ENCODE data around the gene IRF6. TPM values are rescaled to one million over a fixed set of nuclear protein-coding genes. Genes with fewer than 3 reads are reported as not detected.
A peak's percentile ranks its signal among the peaks of the same experiment; 100 is the strongest.

The IRF6 gene
- total RNA-seq, 1 experiment from 2014 or later = 0.47 TPM

DNA sequence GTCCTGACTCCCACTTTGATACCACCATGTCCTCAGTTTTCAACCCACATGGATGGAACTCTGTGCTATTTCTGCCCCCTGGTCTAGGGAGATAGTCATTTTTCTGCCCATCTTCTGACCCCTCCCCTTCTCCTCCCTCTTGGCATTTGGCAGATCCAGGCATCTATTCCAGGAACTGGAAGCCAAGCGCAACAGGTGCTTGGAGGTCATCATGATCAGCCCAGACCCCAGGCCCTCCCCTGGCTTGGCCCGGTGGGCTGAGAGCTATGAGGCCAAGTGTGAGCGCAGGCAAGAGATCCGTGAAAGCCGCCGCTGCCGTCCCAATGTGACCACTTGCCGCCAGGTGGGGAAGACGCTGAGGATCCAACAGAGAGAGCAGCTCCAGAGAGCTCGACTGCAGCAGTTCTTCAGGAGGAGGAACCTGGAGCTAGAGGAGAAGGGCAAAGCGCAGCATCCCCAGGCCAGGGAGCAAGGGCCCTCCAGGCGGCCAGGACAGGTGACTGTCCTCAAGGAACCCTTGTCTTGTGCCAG, 46.0 kb downstream of the IRF6 start:
- DNase-seq (ENCODE audit: low read depth) = no peak

DNA sequence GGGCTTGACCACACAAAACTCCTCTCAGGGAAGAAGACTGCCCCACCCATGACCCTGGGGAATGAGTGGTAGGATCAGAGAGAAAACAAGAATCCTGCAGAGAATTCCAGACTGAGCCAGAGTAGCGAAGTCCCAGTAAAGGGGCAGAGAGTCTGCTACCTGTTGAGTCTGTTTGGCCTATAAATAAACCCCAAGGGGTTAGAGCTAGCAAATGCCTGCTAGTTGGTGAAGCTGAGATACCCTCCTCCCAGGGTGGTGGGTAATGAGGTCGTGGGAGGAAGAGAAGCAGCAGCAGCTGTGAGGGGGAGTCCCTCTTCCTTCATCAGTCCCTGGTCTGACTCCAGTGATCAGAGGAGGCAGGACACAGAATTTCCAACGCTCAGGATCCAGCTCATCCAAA, 47.5 kb downstream of the IRF6 start:
- no peak for DNase-seq (ENCODE audit: low read depth)

DNA sequence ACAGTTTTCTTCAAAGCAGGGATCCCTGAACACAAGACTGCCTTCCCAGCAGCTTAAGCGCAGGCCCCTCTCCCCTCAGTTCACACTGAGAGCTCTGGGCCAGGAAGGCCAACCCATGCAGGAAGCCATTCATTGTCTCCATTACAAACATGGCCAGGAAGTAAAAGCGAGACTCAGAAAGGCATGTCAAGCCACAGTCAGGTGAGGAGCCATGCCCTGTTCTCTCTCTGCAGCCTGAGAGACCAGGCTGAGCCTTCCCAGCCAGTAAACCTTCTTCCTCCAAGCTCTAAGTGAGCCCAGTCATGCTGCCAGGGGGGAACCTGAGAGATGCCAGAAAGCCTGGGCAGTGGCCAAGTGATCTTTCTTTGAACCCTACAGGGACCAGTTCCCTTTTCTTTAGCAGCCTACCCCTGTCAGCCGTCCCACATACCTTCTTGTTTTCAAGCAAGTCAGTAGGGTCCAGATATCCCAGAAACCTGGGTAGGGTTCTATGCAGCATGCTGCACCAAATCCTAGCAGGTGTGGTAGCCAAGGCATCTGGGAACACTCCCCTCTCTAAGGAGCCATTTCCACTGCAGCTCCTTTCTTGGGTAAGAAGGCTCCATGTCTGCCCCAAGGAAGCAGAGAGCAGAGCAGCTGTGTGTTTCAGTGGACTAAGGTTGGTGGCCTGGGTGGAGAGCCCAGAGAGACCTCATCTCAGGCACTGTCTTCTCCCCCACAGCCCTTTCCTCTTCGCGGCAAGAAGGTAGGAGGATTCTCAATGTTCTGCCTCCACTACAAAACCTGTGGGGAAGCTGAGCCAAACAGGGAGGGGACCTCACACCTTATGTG, 49.1 kb downstream of the IRF6 start:
- no peak for DNase-seq (ENCODE audit: low read depth)

DNA sequence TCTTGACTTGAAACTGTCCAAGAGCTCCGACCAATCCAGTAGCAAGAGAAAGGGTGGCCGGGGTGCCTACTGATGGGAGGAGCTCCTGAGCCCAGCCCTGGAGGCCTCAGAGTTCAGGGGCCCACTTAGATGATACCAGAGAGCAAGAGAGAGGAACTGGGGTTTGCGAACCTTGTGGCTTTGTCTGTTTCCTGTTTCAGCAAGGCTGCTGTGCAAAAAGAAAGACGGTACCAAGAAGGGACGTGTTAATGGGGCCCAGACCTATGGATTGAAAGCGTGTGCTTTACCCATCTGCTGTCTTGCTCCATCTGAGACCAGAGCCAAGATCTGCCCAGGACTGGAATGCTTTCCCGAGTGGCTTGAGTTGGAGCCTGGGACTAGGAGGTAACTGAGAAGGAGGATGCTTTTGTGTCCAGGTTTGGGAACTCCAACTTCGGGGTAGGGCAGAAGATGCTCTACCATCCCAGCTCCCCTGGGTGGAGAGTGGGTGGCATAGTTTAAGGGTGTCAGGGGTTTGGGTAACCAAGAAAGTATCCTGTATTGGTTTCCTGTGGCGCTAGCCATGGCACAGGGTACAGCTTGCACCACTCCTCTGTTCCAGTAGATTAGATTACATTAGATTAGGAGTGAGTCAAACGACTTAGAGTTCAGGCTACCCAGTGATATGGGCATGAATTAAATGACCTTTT, 49.9 kb downstream of the IRF6 start, which contains the start of gene TRAF3IP3:
Gene TRAF3IP3, plus strand, starts transcription at position 128 of the 689 bp plus-strand sequence. CDS start 3,987 bp downstream, outside the sequence.
- DNase-seq (ENCODE audit: low read depth) = peak; percentile 4

DNA sequence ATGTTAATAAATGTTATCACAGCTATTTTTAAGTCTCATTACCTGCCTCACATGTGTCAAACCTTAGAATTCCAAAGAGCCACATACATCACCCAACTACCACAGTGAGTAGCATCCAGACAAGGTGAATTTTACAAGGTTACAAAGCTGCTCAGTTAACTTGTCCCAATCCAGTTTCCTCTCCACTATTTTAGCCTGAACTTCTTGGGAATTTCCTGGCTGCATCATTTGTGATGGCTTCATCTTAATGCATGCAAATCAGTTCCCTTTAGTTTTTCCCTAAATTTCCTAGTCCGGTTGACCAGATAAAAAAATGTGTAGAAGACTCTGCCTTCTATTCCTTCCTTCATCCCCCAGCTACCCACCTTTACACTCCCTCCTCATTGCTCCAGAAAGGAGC, 50.7 kb downstream of the IRF6 start:
- DNase-seq (ENCODE audit: low read depth) = no peak

DNA sequence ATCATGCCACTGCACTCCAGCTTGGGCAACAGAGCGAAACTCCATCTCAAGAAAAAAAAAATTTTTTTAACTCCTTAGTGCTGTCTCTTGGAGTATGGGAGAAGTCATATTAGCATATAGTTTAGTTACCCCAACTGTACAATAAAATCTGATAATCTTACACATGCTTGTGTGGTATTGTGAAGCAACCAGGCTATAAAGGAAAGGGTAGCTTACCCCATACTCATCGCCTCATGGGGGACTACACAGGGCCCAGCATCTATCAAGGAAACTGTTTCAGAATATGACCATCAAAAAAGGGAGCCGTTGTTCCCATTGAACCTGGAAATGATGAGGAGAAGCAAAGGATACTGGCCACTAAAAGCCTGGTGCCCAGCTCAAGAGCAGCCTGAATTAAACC, 53.1 kb downstream of the IRF6 start:
- no peak for DNase-seq (ENCODE audit: low read depth)

DNA sequence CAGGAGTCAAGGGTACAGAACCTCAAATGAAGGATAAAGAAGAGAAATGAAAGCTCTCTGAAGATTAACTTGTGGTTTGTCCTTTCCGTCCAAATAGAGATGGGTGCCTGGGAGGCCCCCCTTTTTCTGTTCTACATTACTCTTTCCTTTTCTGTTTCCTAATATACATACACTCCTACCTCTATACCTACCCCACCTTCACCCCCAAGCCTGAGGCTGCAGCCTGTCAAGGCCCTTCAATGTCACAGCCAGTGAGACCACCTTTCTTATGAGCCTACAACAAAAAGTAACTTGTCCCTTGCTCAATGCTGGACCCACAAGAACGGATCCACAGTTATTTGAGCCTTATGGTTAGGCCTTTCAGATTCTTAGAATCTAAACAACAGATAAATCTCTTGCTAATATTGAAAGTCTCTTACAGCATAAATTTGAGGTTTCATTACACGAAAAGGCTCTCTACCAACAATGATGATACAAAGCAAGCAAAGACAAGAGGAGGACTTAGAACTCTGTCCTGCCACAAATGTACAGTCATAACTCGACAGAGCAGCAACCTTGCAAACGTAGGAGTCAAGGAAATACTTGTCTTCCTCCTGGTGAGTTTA, 54.2 kb downstream of the IRF6 start:
- no peak for DNase-seq (ENCODE audit: low read depth)

DNA sequence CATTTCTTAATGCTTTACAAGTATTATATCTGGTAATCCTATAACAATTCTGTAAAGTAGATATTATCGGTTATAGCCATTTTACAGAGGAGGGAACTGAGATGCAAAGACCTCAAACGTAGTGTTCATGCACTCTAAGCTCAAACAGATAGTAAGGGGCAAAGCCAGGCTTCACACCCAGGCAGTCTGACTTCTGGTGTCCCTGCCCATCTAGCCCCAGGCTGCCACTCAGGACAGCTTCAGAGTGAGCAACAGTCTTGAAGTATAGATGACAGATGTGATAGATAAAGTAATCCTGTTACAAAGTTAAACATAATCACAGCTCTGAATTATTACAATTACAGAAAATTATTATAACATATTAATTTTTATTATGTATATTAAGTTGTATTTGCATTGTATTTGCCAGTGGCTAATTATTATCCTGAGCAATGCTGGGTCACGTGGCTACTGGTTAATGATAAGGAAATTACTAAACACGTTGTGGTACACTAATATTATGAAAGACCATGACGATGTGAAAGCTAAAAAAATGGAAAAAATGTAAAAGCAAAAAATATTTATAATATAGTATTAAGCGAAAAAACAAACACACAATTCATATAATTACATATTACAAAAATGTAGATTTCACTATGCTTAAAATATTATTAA, 56.1 kb downstream of the IRF6 start:
- DNase-seq (ENCODE audit: low read depth) = no peak

DNA sequence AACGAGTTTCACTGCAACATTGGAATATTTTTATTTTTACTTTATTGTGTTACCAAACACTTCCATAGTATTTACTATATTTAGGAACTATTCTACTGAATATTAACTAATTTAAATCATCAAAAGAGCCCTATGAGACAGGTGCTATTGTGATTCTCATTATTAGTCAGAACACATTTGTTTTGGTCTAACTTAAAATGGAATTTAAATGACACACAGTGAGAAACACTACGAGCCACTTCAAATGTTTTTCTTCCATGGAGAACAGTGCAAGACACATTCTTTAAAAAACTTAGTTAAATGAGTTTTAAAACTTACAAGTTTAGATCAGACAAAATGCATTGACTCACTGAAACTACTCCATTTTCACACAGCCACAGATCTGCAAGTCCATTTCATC, 56.7 kb downstream of the IRF6 start:
- DNase-seq (ENCODE audit: low read depth) = no peak

DNA sequence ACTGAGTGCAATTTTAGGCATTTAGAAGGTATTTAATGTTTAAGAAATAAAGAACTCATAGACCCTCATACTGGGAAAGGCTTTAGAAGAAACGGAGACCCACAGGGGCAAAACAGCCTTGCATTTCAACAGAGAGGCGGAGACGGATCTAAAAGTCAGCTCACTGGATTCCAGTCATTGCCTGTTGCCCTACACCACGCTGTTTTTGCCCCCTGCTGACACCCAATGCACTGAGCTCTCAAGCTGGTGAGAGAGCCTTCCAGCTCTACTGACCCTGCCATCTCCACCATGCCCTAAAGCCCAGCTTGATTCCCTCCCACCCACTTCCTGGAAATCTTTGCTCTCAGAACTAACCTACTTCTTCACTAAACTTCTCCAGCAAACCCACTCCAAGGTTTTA, 57.3 kb downstream of the IRF6 start:
- DNase-seq (ENCODE audit: low read depth) = no peak

DNA sequence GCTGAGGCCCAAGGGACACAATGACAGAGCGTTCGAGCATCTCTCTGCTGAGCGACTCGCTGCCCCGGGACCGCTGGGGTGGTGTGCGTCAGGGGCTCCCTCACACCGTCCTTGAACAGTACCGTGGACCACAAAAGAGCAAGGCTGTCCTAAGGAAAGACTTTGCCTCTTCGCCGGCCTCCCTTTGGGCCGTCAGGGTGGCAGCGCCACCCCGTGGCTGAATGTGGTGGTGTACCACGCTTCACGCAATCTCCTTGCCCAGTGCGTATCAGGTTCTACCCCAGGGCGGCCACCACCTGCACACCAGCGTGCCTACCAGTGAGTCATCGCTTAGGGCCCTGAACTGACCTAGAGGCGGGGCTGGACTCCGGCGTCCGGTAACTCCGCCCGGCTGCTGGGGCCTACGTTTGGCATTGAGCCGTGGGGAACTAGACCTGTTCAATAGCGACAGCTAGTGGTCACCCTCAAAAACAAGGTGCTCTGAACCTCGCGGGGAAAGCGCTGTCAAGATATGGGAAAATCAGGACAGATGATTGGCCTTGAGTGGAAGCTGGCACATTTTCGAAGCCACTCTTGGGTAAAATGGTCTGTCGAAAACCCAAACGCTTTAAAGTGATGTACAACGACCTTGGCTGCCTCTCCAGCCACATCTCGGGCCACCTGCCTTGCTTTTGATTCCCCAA, 58.2 kb downstream of the IRF6 start:
- peak; percentile 98 for DNase-seq (ENCODE audit: low read depth)

DNA sequence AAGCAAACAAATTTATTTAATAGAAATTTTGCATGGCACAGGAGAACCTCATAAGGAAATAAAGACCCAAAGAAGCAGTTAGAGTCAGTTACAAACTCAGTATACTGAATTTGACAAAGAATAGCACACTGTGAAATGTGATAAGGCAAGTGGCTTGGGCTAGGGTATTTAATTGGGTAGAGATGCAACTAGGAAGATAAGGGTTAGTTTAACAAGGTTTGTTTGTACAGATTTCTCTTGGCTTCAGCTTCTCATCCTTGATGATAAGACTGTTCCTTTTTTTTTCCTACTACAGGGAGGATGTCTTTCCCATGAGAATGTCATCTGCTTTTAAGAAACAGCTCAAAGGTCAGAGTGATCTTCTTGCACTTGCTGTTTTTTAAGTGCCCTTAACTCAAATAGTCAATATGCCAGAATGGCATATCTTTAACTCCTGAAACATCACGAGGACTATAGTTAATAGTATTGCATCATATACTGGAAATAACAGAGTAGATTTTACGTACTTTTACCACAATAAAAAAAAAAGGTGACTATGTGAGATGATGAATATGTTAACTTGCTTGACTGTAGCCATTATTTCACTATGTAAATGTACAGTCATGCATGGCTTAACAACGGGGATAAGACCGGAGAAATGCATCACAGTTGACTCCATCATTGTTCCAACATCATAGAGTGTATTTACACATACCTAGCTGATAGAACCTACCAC, 59.3 kb downstream of the IRF6 start:
- no peak for DNase-seq (ENCODE audit: low read depth)

DNA sequence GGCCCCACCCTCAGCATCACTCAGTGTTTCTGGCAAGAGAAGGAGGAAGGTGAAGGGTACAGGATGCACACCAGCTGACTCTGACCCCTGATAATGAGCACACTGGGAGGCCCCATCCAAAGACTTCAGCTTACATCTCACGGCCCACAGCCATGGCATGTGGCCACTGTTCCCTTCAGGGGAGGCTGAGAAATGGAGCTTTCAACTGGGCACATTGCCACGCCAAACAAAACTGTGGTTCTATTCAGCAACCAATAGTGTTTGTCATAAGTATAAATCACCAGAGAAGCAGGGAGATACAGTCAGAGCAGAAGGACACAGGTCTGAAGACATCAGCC, 62.8 kb downstream of the IRF6 start:
- peak; percentile 81 for DNase-seq (ENCODE audit: low read depth)

DNA sequence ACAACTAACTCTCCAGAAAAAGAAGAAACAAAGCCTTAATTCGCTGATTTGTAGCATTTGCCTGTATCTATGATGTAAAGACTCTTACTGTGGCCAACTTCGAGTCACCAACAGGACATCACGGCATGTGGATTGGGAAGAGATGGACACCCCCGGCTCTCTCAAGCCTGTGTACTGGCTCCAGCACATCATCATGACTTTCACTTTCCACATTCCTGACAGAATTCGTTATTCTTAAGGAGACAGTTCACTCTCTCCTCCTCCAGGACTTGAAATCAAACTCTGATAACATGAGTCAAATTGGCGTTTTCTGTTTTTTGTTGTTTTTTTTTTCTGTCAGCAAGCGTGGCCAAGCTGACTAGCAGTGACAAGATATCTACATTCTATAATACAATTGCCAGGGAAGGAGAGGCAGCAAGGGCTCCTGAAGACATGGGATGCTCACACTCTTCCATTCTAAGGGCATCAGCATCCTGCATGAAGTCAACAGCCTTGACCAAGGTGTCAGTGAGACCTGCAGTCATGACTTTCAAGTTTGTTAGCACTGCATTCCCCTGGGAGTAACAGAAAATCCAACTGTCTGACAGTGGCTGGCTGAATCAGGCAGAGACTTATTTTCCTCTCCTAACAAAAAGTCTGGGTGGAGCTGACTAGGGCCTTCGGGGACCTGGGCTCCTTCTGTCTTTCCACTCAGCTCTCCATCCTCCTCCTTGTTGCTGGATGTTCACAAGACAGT, 63.4 kb downstream of the IRF6 start:
- peak; percentile 25 for DNase-seq (ENCODE audit: low read depth)

DNA sequence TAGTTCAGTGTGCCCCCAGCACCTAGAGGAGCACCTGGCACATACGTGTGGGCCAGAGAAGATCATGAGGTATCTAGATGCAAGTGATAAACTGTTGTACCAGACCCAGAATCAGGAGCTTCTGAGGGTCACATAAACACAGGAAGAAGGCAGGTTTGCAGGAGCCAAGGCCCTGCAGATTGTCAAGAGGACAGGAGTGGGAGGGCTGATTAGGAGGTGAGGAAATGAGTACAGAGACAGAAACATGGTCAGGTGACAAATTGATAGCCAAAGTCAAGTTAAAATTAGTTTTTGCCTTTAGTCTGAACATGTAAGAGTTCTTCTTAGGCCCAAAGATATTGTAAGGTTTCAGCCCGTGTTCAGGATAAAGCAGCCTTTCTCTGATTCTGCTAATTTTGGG, 64.1 kb downstream of the IRF6 start:
- no peak for DNase-seq (ENCODE audit: low read depth)

DNA sequence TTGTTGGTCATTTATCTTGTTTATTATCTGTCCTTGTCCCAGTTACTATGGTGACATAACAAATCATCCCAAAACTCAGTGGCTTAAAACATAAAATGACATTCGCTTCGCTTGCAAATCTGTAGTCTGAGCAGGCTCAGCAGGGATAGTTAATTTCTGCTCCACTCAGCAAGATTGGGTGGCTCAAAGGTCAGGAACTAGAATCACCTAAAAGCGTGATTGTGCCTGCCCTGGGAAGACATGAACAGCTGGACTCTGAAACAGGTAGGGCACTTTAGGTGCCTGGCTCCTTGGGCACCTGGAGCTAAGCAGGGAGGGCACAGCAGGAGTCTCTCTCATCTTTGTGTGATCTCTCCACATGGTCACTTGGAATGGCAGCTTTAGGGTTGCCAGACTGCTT, 64.7 kb downstream of the IRF6 start:
- no peak for DNase-seq (ENCODE audit: low read depth)

DNA sequence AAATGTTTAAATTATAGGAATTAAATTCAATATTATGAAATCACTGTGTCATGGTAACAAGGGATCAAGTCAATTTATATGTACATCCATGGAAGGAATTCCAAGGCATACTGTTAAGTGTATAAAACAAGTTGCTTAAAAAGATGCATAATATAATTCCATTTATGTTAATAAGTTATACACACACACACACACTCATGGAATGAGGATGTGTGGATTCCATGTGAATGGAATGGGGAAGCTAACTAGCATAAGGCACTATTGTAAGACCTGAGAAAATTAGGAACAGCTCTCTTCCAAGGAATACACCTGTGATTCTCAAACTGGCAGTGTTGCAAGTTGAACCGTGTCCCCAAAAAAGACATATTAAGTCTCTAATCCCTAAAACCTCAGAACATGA, 67.7 kb downstream of the IRF6 start:
- DNase-seq (ENCODE audit: low read depth) = no peak

DNA sequence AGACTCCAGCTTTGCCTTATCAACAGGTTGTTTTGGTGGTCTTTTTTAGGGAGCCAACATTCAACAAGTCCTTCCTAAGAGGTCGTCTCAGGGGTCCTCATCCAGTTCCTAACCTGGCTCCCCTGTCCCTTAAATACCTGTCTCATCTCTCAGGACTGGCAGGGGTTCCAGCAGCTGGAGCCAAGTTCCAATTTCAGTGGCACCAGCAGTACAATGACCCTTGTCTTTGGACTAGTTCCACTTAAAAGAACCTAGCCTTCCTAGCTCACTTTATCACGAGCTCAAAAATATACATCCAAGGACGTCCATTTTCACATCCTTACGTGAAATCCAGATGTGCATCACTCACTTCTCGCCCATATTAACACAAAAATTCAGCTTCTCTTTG, 68.8 kb downstream of the IRF6 start:
- no peak for DNase-seq (ENCODE audit: low read depth)

DNA sequence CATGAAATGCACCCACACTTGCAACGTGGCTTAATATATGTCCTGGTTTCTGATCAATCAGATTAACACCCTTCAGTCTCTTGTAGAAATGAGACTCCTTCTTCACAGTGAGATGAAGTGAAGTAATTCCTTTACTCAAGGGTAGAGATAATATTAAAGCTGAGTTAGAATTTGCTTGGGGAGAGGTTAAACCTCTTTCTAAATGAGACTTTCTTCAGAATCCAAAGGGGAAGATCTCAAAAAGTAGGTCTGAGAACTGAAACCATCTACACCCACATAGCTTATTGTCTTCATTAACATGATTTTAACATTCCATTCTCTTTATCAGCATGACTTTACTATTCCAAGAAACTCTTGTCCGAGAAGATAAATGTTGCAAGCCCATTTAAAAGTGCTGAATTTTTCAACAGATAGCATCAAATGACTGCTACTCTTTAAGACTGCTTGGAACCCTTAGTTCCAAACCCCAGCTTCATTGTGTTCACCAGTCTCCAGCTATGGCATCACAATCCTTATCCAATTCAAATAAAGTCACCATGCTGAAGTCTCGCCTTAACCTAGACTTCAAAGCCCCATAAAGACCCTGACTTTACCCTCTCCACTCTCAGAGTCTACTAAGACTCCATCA, 69.3 kb downstream of the IRF6 start:
- no peak for DNase-seq (ENCODE audit: low read depth)
